ENCODE data around the gene SLITRK5. TPM values are rescaled to one million over a fixed set of nuclear protein-coding genes. Genes with fewer than 3 reads are reported as not detected.

Gene SLITRK5
- not detected for total RNA-seq (2021; fragmentation: NEBNext Ultra II Directional; extraction: Animal tissue kit (Norgen Biotek cat#: 25700))
- long read RNA-seq, result 0 reads

- DNase-seq, result peak; percentile 19
- Mint-ChIP-seq H3K4me3 (peak within 1 kb of the TSS; percentile 85), H3K36me3 (ENCODE audit: low read depth) (no peaks in the 10 kb centered on the region), H3K27me3 (ENCODE audit: insufficient read depth) (peaks cover 18% of the 10 kb centered on the region; the same call in 1 of the 2 replicates), H3K27ac (no peak within 1 kb of the TSS), H3K9me3 (no peaks in the 10 kb centered on the region), H3K4me1 (ENCODE audit: low read depth) (peaks cover 16% of the 10 kb centered on the region; the same call in 1 of the 2 replicates)
- peak; percentile 79 for TF ChIP-seq CTCF (IDR thresholded peaks at IDR 0.05)
Observed at GRCh38 chr13:87671031-87671752, at the start of gene SLITRK5. TSS of gene SLITRK5 (plus strand) at chr13:87671371. CDS start at chr13:87675389, 4,018 bp downstream.

GRCh38 chr13:87622971-87623370 lies 48.2 kb upstream of the SLITRK5 start:
- no peak overlapping the region for H3K27ac Mint-ChIP-seq
- H3K4me1 Mint-ChIP-seq (ENCODE audit: low read depth), result no peaks in the 10 kb centered on the region
- H3K4me3 Mint-ChIP-seq, result no peak overlapping the region
- no peaks in the 10 kb centered on the region for H3K36me3 Mint-ChIP-seq (ENCODE audit: low read depth)
- DNase-seq, result no peak
- peaks cover 9% of the 10 kb centered on the region for H3K9me3 Mint-ChIP-seq
- H3K27me3 Mint-ChIP-seq (ENCODE audit: insufficient read depth), result no peaks in the 10 kb centered on the region
- no peak for TF ChIP-seq CTCF (IDR thresholded peaks at IDR 0.05)

DNA sequence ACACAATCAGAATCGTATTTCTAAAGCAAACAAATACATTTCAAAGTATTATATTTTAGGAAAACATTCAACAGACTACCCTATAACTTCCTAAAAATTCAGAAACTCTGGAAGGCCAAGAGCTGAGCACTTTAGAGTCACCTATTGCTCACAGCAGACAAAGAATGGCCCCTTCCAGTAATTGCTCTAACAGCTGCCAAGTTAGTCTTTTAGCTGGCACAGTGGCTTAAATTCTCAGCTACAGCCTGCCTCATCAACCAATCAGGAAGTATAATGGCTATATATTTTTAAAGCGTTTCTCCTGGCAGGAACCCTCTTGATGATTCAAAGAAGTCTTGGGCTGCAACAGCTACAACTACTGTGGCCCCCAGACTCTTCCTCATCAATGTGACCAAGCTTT lies 14.9 kb upstream of the SLITRK5 start:
- Mint-ChIP-seq H3K4me1 (ENCODE audit: low read depth) (no peaks in the 10 kb centered on the region), H3K36me3 (ENCODE audit: low read depth) (no peaks in the 10 kb centered on the region), H3K27me3 (ENCODE audit: insufficient read depth) (no peaks in the 10 kb centered on the region), H3K27ac (no peak overlapping the region), H3K9me3 (peaks cover 5% of the 10 kb centered on the region), H3K4me3 (no peak overlapping the region)
- no peak for DNase-seq
- TF ChIP-seq CTCF (IDR thresholded peaks at IDR 0.05), result no peak

DNA sequence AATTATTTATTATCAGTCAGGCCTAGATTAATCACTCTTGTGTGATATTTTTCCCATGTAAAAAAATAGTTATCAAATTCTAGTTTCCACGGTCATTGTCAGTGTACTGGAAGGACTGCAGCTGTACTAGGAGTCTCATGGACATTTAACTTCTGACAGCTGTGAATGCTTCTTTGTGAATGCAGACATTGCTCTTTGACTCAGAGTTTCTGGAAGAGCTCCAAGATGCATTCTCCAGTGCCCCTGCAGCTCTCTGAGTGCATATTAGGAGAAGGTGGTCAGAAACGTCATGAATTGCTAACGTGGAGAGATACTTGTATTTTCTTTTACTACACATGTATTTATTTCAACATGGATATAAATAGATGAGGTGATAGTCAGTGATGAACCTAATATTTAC lies 9.7 kb upstream of the SLITRK5 start:
- no peak overlapping the region for H3K27ac Mint-ChIP-seq
- no peaks in the 10 kb centered on the region for H3K4me1 Mint-ChIP-seq (ENCODE audit: low read depth)
- TF ChIP-seq CTCF (IDR thresholded peaks at IDR 0.05), result no peak
- H3K9me3 Mint-ChIP-seq, result no peaks in the 10 kb centered on the region
- no peak for DNase-seq
- H3K4me3 Mint-ChIP-seq, result no peak overlapping the region
- no peaks in the 10 kb centered on the region for H3K27me3 Mint-ChIP-seq (ENCODE audit: insufficient read depth)
- H3K36me3 Mint-ChIP-seq (ENCODE audit: low read depth), result no peaks in the 10 kb centered on the region

- no peak for TF ChIP-seq CTCF (IDR thresholded peaks at IDR 0.05)
- H3K4me3 Mint-ChIP-seq, result no peak overlapping the region
- H3K36me3 Mint-ChIP-seq (ENCODE audit: low read depth), result no peaks in the 10 kb centered on the region
- H3K27ac Mint-ChIP-seq, result no peak overlapping the region
- H3K4me1 Mint-ChIP-seq (ENCODE audit: low read depth), result peaks cover 10% of the 10 kb centered on the region; the same call in 1 of the 2 replicates
- peaks cover 2% of the 10 kb centered on the region; the same call in 1 of the 2 replicates for H3K27me3 Mint-ChIP-seq (ENCODE audit: insufficient read depth)
- no peaks in the 10 kb centered on the region for H3K9me3 Mint-ChIP-seq
- no peak for DNase-seq
Observed at GRCh38 chr13:87666831-87667230, 4.3 kb upstream of the SLITRK5 start.

All from HFFc6 (cell line).